SK-N-SH treated with all-trans-retinoic acid at 6 μM for 48 hours (cell line): Measurements from ENCODE around the gene NFS1.

ENCODE experiments used
- ATAC-seq: fragments of 200-7000 bp; cut with Tn5 transposase; 3 replicates; pipeline ENCODE4 v1.9.1; 2020; ENCODE audit warnings: mild to moderate bottlenecking, moderate library complexity
- ARNTL ChIP-seq: fragments of 450-650 bp; formaldehyde crosslinking; IDR thresholded peaks from 2 replicates; pipeline ENCODE4 v1.5.0; 2020; ENCODE audit warnings: low read depth, mild to moderate bottlenecking, moderate library complexity, borderline replicate concordance
- BACH2 ChIP-seq: fragments of 250-450 bp; sonication (Bioruptor Pico); IDR thresholded peaks from 2 replicates; pipeline ENCODE4 v1.9.0; 2021; ENCODE audit warnings: mild to moderate bottlenecking, borderline replicate concordance
- CREB5 ChIP-seq: fragments of 250-450 bp; sonication (Bioruptor Pico); IDR thresholded peaks from 2 replicates; pipeline ENCODE4 v1.5.1; 2020; ENCODE audit warnings: low read depth, mild to moderate bottlenecking, moderate library complexity
- ESRRG ChIP-seq: fragments of 250-450 bp; sonication (Bioruptor Pico); IDR thresholded peaks from 2 replicates; pipeline ENCODE4 v1.6.1; 2021; ENCODE audit warnings: mild to moderate bottlenecking
- GLIS3 ChIP-seq: fragments of 250-450 bp; sonication (Bioruptor Pico); IDR thresholded peaks from 2 replicates; pipeline ENCODE4 v1.5.0; 2020; ENCODE audit warnings: mild to moderate bottlenecking, moderate library complexity
- ISL1 ChIP-seq: fragments of 250-450 bp; sonication (Bioruptor Pico); IDR thresholded peaks from 2 replicates; pipeline ENCODE4 v2.1.2; 2022; ENCODE audit warnings: mild to moderate bottlenecking, moderate library complexity
- OSR1 ChIP-seq: fragments of 250-450 bp; sonication (Bioruptor Pico); IDR thresholded peaks from 2 replicates; pipeline ENCODE4 v1.8.0; 2022; ENCODE audit warnings: moderate library complexity, mild to moderate bottlenecking, inconsistent platforms
- POU6F1 ChIP-seq: fragments of 250-450 bp; sonication (Bioruptor Pico); IDR thresholded peaks from 2 replicates; pipeline ENCODE4 v1.8.0; 2021; ENCODE audit warnings: low read depth, mild to moderate bottlenecking, moderate library complexity, borderline replicate concordance
- PPARA ChIP-seq: fragments of 250-450 bp; sonication (Bioruptor Pico); IDR thresholded peaks from 2 replicates; pipeline ENCODE4 v1.5.0; 2020; ENCODE audit warnings: mild to moderate bottlenecking, borderline replicate concordance
- TCF4 ChIP-seq: fragments of 250-450 bp; sonication (Bioruptor Pico); IDR thresholded peaks from 2 replicates; pipeline ENCODE4 v1.8.0; 2021; ENCODE audit warnings: mild to moderate bottlenecking, moderate library complexity, borderline replicate concordance
- ZC3H10 ChIP-seq: fragments of 250-450 bp; sonication (Bioruptor Pico); IDR thresholded peaks from 2 replicates; pipeline ENCODE4 v1.5.1; 2021; ENCODE audit warnings: mild to moderate bottlenecking, moderate library complexity
- ZFP3 ChIP-seq: fragments of 250-450 bp; sonication (Bioruptor Pico); IDR thresholded peaks from 2 replicates; pipeline ENCODE4 v1.5.0; 2020; ENCODE audit warnings: mild to moderate bottlenecking, moderate library complexity
- ZFP30 ChIP-seq: fragments of 450-650 bp; formaldehyde crosslinking; IDR thresholded peaks from 2 replicates; pipeline ENCODE4 v1.5.0; 2022; ENCODE audit warnings: mild to moderate bottlenecking, moderate library complexity
- ZNF70 ChIP-seq: fragments of 450-650 bp; formaldehyde crosslinking; IDR thresholded peaks from 2 replicates; pipeline ENCODE4 v1.5.0; 2020; ENCODE audit warnings: mild to moderate bottlenecking, moderate library complexity
- ZNF8 ChIP-seq: fragments of 450-650 bp; formaldehyde crosslinking; IDR thresholded peaks from 2 replicates; pipeline ENCODE4 v1.5.0; 2020; ENCODE audit warnings: mild to moderate bottlenecking, moderate library complexity
- TF ChIP-seq, protein P1 (sequence below): fragments of 250-450 bp; sonication (Bioruptor Pico); IDR thresholded peaks from 2 replicates; pipeline ENCODE4 v1.5.1; 2021; ENCODE audit warnings: mild to moderate bottlenecking, moderate library complexity
- TF ChIP-seq, protein P2 (sequence below): fragments of 250-450 bp; sonication (Bioruptor Pico); IDR thresholded peaks from 2 replicates; pipeline ENCODE4 v1.5.0; 2020; ENCODE audit warnings: mild to moderate bottlenecking, moderate library complexity
- TF ChIP-seq, protein P3 (sequence below): fragments of 250-450 bp; sonication (Bioruptor Pico); IDR thresholded peaks from 2 replicates; pipeline ENCODE4 v1.8.0; 2020; ENCODE audit warnings: mild to moderate bottlenecking, moderate library complexity, borderline replicate concordance

NFS1 gene

DNA sequence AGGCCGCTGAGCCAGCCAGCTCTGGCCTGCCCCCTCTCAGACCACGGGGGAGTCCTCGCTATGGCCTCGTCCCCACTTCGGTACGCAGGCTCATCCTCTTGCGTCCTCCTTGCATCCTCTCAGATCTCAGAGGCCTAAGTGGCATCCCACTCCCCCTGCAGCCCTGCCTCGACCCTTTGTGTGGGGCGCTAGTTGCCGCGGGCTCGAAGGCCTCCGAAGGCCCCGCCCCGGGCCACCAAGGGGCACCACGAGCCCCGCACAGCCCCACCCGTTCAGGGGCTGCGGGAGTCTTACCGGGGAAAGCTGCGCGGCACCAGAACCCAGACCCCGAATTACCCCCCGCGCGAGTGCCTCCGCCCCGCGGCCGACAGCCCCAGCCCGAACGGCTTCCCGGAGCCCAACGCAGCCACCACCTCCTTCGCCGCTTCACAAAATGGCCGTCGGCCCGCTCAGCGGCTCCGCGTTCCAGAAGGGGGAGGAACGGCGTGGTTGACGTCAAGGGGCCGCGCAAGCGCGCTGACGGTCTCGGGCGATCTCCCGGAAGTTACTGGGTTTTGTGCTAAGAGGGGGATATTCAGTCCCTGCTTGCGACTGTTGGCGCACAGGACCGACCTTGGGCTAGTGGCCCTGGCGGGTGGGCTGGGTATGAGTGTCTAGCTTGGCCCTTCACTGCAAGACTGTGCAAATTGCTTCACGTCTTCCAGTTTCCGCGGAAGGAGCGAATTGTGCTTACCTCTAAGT, 34.5 kb downstream of the NFS1 start, which contains the start of the genes CPNE1 and RBM12:
Gene CPNE1, minus strand, starts transcription at position 435 of the 741 bp plus-strand sequence. CDS start 31,977 bp downstream, outside the sequence.
Gene RBM12, minus strand, starts transcription at position 435 of the 741 bp plus-strand sequence. CDS start 9,578 bp downstream, outside the sequence.
- TF ChIP-seq ZNF70 (peak; percentile 73; the same call in 1 of the 2 replicates), ESRRG (CRISPR knock-in tag) (no peak)
- TF ChIP-seq, protein P1, sequence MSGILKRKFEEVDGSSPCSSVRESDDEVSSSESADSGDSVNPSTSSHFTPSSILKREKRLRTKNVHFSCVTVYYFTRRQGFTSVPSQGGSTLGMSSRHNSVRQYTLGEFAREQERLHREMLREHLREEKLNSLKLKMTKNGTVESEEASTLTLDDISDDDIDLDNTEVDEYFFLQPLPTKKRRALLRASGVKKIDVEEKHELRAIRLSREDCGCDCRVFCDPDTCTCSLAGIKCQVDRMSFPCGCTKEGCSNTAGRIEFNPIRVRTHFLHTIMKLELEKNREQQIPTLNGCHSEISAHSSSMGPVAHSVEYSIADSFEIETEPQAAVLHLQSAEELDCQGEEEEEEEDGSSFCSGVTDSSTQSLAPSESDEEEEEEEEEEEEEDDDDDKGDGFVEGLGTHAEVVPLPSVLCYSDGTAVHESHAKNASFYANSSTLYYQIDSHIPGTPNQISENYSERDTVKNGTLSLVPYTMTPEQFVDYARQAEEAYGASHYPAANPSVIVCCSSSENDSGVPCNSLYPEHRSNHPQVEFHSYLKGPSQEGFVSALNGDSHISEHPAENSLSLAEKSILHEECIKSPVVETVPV (CRISPR knock-in tag), result 0 out of 2 replicates have a peak, but pooled peaks have one; percentile 31
- peak; percentile 89 for ATAC-seq

DNA sequence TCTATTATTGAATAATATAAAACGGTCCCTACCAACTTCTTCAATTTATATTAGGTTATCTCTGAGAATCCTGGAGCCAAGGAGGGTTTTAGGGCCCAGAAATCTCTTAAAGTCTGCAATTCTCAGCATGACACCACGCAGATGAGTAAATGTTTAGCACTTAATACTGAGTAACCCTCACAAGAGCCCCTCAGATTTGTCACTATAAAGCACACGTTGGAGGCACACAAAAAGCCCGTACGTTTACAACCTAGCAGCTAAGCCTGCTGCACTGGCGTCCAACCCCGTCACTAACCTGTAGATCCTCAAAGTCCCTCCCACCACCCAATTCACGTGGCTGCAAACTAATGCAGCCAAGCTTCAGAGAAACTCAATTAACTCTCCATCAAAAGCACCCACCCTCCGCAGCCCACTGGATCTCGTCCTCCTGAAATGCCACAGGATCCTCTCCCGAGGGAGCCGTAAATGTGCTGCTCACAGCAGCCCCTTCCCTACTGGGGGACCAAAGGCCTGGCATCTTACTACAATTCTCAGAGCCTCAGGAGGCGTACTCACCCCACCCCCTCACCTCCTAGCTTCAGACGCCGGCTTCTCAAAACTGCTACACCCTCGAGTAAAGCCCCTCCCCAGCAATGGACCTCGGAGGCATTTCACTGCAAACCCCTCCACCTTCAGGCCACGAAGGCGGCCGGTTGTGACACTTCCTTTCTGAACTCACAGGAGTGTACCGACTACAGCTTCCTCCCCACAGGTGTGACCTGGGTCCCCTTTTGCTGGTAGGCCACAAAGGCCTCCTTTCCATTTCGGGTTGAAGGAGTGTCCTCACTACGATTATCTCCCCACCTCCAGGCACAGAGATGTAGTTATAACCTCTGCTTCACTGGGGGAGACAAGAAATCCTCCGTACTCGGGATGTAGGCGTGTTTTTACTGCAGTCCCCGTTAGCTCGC, 35.4 kb downstream of the NFS1 start:
- TF ChIP-seq, protein P2, sequence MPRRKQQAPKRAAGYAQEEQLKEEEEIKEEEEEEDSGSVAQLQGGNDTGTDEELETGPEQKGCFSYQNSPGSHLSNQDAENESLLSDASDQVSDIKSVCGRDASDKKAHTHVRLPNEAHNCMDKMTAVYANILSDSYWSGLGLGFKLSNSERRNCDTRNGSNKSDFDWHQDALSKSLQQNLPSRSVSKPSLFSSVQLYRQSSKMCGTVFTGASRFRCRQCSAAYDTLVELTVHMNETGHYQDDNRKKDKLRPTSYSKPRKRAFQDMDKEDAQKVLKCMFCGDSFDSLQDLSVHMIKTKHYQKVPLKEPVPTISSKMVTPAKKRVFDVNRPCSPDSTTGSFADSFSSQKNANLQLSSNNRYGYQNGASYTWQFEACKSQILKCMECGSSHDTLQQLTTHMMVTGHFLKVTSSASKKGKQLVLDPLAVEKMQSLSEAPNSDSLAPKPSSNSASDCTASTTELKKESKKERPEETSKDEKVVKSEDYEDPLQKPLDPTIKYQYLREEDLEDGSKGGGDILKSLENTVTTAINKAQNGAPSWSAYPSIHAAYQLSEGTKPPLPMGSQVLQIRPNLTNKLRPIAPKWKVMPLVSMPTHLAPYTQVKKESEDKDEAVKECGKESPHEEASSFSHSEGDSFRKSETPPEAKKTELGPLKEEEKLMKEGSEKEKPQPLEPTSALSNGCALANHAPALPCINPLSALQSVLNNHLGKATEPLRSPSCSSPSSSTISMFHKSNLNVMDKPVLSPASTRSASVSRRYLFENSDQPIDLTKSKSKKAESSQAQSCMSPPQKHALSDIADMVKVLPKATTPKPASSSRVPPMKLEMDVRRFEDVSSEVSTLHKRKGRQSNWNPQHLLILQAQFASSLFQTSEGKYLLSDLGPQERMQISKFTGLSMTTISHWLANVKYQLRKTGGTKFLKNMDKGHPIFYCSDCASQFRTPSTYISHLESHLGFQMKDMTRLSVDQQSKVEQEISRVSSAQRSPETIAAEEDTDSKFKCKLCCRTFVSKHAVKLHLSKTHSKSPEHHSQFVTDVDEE, result no peak
- TF ChIP-seq, protein P1 (CRISPR knock-in tag), result no peak
- TF ChIP-seq ZNF8 (CRISPR knock-in tag), result no peak
- no peak for TF ChIP-seq POU6F1 (CRISPR knock-in tag)
- no peak for TF ChIP-seq ZFP30 (CRISPR knock-in tag)
- no peak for TF ChIP-seq OSR1 (CRISPR knock-in tag)
- TF ChIP-seq ARNTL (CRISPR knock-in tag), result no peak
- TF ChIP-seq TCF4, result no peak
- TF ChIP-seq CREB5 (CRISPR knock-in tag), result peak; percentile 11; the same call in 1 of the 2 replicates
- TF ChIP-seq, protein P3, sequence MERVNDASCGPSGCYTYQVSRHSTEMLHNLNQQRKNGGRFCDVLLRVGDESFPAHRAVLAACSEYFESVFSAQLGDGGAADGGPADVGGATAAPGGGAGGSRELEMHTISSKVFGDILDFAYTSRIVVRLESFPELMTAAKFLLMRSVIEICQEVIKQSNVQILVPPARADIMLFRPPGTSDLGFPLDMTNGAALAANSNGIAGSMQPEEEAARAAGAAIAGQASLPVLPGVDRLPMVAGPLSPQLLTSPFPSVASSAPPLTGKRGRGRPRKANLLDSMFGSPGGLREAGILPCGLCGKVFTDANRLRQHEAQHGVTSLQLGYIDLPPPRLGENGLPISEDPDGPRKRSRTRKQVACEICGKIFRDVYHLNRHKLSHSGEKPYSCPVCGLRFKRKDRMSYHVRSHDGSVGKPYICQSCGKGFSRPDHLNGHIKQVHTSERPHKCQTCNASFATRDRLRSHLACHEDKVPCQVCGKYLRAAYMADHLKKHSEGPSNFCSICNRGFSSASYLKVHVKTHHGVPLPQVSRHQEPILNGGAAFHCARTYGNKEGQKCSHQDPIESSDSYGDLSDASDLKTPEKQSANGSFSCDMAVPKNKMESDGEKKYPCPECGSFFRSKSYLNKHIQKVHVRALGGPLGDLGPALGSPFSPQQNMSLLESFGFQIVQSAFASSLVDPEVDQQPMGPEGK (CRISPR knock-in tag), result 0 out of 2 replicates have a peak, but pooled peaks have one; percentile 1
- TF ChIP-seq ESRRG (CRISPR knock-in tag), result 0 out of 2 replicates have a peak, but pooled peaks have one; percentile 9
- peak; percentile 46 for ATAC-seq

DNA sequence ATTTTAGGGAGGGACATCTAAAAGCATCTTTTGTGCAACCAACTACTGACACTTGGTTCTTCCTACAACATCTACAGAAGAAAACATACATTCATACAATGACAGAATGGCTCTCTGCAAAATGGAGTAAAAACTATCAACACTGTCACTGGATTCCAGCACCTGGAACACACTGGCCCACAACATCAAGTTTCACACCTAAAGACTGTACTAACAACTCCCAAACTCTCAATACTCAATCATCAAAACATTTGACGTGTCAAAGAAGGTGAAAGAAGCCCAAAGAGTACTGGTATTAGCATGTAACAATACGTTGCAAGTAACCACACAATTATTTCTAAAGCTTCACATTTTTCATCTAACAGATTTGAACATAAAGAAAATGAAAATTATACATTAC, 36.6 kb downstream of the NFS1 start:
- ATAC-seq, result no peak
- TF ChIP-seq ZFP3 (no peak), GLIS3 (no peak), OSR1 (CRISPR knock-in tag) (no peak), ZNF8 (CRISPR knock-in tag) (no peak), CREB5 (CRISPR knock-in tag) (no peak), ZC3H10 (no peak), ISL1 (CRISPR knock-in tag) (no peak), PPARA (CRISPR knock-in tag) (no peak), ZNF70 (no peak), BACH2 (CRISPR knock-in tag) (no peak)
- TF ChIP-seq, protein P2, result no peak
